IMR-90 (cell line): ENCODE results near the gene SPATS2L. TPM values are rescaled to one million over a fixed set of nuclear protein-coding genes. Genes with fewer than 3 reads are reported as not detected.

Source experiments
- ATAC-seq: fragments of 200-7000 bp; cut with Tn5 transposase; 2 replicates; pipeline ENCODE4 v1.9.1; 2020; ENCODE audit warnings: low read depth, mild to moderate bottlenecking, moderate library complexity
- BruUV-seq: library from RNA; stranded (reverse); fragments of 400-500 nt; replicated peaks from 2 replicates; lab custom pipeline; 2021; lab: Mats Ljungman, UMichigan
- CTCF ChIA-PET: fragments of 300-600 bp; formaldehyde crosslinking; extraction: SDS; loops from one replicate; lab custom pipeline; 2021; ENCODE audit warnings: antibody characterized with exemption; lab: Yijun Ruan, JAX
- POLR2A ChIA-PET: fragments of 300-600 bp; sonication (Branson Sonifier 250); formaldehyde crosslinking; loops from one replicate; lab custom pipeline; 2022; ENCODE audit warnings: antibody characterized with exemption; ENCODE audit not compliant: unreplicated experiment; lab: Charles Lee
- DNase-seq: peaks from one replicate; pipeline ENCODE4 v3.0.0; 2013
- H2AFZ ChIP-seq: replicated peaks from 2 replicates; pipeline ENCODE3; 2013; ENCODE audit warnings: low read length, mild to moderate bottlenecking; ENCODE audit not compliant: poor library complexity
- H2AK5ac ChIP-seq: 2 replicates; pipeline ENCODE4 v1.6.1; 2013; ENCODE audit warnings: low read depth, low read length, inconsistent platforms
- H2AK9ac ChIP-seq: replicated peaks from 2 replicates; pipeline ENCODE3; 2013; ENCODE audit warnings: mild to moderate bottlenecking, low read depth, low read length, moderate library complexity; ENCODE audit not compliant: poor library complexity
- H2BK120ac ChIP-seq: 2 replicates; pipeline ENCODE4 v1.6.1; 2013; ENCODE audit warnings: low read depth, low read length, inconsistent platforms
- H2BK15ac ChIP-seq: 3 replicates; pipeline ENCODE4 v1.6.1; 2013; ENCODE audit warnings: low read depth, low read length, inconsistent platforms
- H2BK20ac ChIP-seq: 2 replicates; pipeline ENCODE4 v1.6.1; 2013; ENCODE audit warnings: low read depth, mild to moderate bottlenecking, inconsistent platforms, low read length, moderate library complexity
- H2BK5ac ChIP-seq: 2 replicates; pipeline ENCODE4 v1.6.1; 2013; ENCODE audit warnings: mild to moderate bottlenecking, low read depth, low read length, inconsistent platforms; ENCODE audit not compliant: poor library complexity, severe bottlenecking
- H3K14ac ChIP-seq: replicated peaks from 2 replicates; pipeline ENCODE4 v1.6.1; 2013; ENCODE audit warnings: low read depth, low read length, inconsistent platforms
- H3K18ac ChIP-seq: 2 replicates; pipeline ENCODE4 v1.6.1; 2013; ENCODE audit warnings: low read depth, low read length, control low read depth
- H3K23ac ChIP-seq: 2 replicates; pipeline ENCODE4 v1.6.1; 2013; ENCODE audit warnings: low read depth, low read length, inconsistent platforms
- H3K27ac ChIP-seq: 2 replicates; pipeline ENCODE4 v1.5.1; 2013; ENCODE audit warnings: mild to moderate bottlenecking, control low read depth, low read length; ENCODE audit not compliant: insufficient read depth
- H3K27me3 ChIP-seq: 2 replicates; pipeline ENCODE4 v1.6.1; 2013; ENCODE audit warnings: low read length; ENCODE audit not compliant: control insufficient read depth, insufficient read depth
- H3K36me3 ChIP-seq: 2 replicates; pipeline ENCODE4 v1.6.1; 2013; ENCODE audit warnings: low read length, mixed read lengths; ENCODE audit not compliant: control insufficient read depth, insufficient read depth
- H3K4ac ChIP-seq: 2 replicates; pipeline ENCODE4 v1.6.1; 2013; ENCODE audit warnings: low read depth, low read length, inconsistent platforms
- H3K4me1 ChIP-seq: 2 replicates; pipeline ENCODE4 v1.6.1; 2013; ENCODE audit warnings: low read length, mixed read lengths; ENCODE audit not compliant: control insufficient read depth, insufficient read depth
- H3K4me2 ChIP-seq: 2 replicates; pipeline ENCODE4 v1.6.1; 2013; ENCODE audit warnings: low read depth, mild to moderate bottlenecking, control low read depth, low read length, moderate library complexity
- H3K4me3 ChIP-seq: 2 replicates; pipeline ENCODE4 v1.5.1; 2013; ENCODE audit warnings: low read depth, mild to moderate bottlenecking, control low read depth, low read length, moderate library complexity; ENCODE audit not compliant: insufficient read depth
- H3K56ac ChIP-seq: 2 replicates; pipeline ENCODE4 v1.6.1; 2013; ENCODE audit warnings: low read length, inconsistent platforms; ENCODE audit not compliant: insufficient read depth; ENCODE audit errors: extremely low read depth
- H3K79me1 ChIP-seq, 2 experiments: 2 replicates each; pipeline ENCODE4 v1.6.1; 2013; ENCODE audit warnings: low read length in 2 of 2, inconsistent platforms in 1 of 2, low read depth in 1 of 2
- H3K9ac ChIP-seq: 2 replicates; pipeline ENCODE4 v1.6.1; 2013; ENCODE audit warnings: low read depth, low read length, control low read depth
- H3K9me1 ChIP-seq: 2 replicates; pipeline ENCODE4 v1.6.1; 2013; ENCODE audit warnings: low read length, inconsistent platforms; ENCODE audit not compliant: insufficient read depth
- H3K9me3 ChIP-seq: 2 replicates; pipeline ENCODE4 v1.6.1; 2013; ENCODE audit warnings: low read length; ENCODE audit not compliant: control insufficient read depth, insufficient read depth
- H4K20me1 ChIP-seq: 2 replicates; pipeline ENCODE4 v1.6.1; 2013; ENCODE audit warnings: low read length, inconsistent platforms; ENCODE audit not compliant: insufficient read depth
- H4K5ac ChIP-seq: 2 replicates; pipeline ENCODE4 v1.6.1; 2013; ENCODE audit warnings: mild to moderate bottlenecking, low read depth, low read length, control low read depth
- H4K8ac ChIP-seq, 2 experiments: 2 replicates each; pipeline ENCODE4 v1.6.1; 2013; ENCODE audit warnings: low read depth in 2 of 2, low read length in 2 of 2, control low read depth in 1 of 2, inconsistent platforms in 1 of 2
- H4K91ac ChIP-seq: 2 replicates; pipeline ENCODE4 v1.6.1; 2013; ENCODE audit warnings: low read depth, low read length, inconsistent platforms; ENCODE audit not compliant: insufficient read depth
- BHLHE40 ChIP-seq: fragments of 150-350 bp; IDR thresholded peaks from 2 replicates; pipeline ENCODE4 v1.6.1; 2016; ENCODE audit warnings: mild to moderate bottlenecking, low read depth, low read length
- USF2 ChIP-seq: fragments of 150-350 bp; IDR thresholded peaks from 2 replicates; pipeline ENCODE4 v1.6.1; 2017; ENCODE audit warnings: mild to moderate bottlenecking, antibody characterized with exemption, low read length, low read depth
- dilution Hi-C: fragments of 300-500 bp; cut with HindIII; formaldehyde crosslinking; loops from one replicate; pipeline ENCODE4 v1.14.3; 2018; ENCODE audit warnings: low sequenced_read_pairs; ENCODE audit not compliant: unreplicated experiment
- in situ Hi-C: fragments of 300-500 bp; cut with MboI; formaldehyde crosslinking; loops from 3 replicates; pipeline ENCODE4 v1.14.3; 2019; ENCODE audit warnings: low sequenced_read_pairs, inconsistent platforms, mixed read lengths
- intact Hi-C: fragments of 100-400 bp; cut with micrococcal nuclease; formaldehyde crosslinking; loops from 2 replicates; pipeline ENCODE4 v1.10.0; 2022
- polyA plus RNA-seq, 3 experiments: library from polyadenylated mRNA; depleted of rRNA; stranded (reverse); fragments of >200 nt; gene quantifications; 2 replicates each; pipeline ENCODE4 v1.2.3, GENCODE V29; 2012; ENCODE audit warnings: low replicate concordance in 1 of 3
- total RNA-seq: library from RNA; depleted of rRNA; stranded (reverse); fragments of >200 nt; gene quantifications from 2 replicates; pipeline ENCODE4 v1.2.3, GENCODE V29; 2012

Gene SPATS2L
- total and polyA plus RNA-seq, 2 of the 4 experiments (the other 2 are of a cell fraction): 118 to 155 TPM

GRCh38 chr2:200492656-200493055, 186.2 kb downstream of the SPATS2L start:
- intact Hi-C loops (no loop called here), in situ Hi-C loops (no loop called here), dilution Hi-C loops (no loop called here)
- no peak overlapping the region for H2BK5ac ChIP-seq
- no peaks in the 10 kb centered on the region for H3K27me3 ChIP-seq
- no peaks in the 10 kb centered on the region for H4K20me1 ChIP-seq
- no peak overlapping the region for H2AFZ ChIP-seq
- H3K18ac ChIP-seq: no peak overlapping the region
- no peak for TF ChIP-seq USF2
- no peak for TF ChIP-seq BHLHE40
- no peak overlapping the region for H2BK120ac ChIP-seq
- DNase-seq (no peak), ATAC-seq (no peak)
- no peak overlapping the region for H3K4ac ChIP-seq
- H3K79me1 ChIP-seq: peaks cover 0 to 3% of the 10 kb centered on the region in 2 experiments; a peak in 1 of 4 replicates
- no peaks in the 10 kb centered on the region for H3K4me1 ChIP-seq
- H4K5ac ChIP-seq: no peak overlapping the region
- H3K9ac ChIP-seq: no peak overlapping the region
- POLR2A ChIA-PET: no interaction called here
- H3K9me1 ChIP-seq: peaks cover 4% of the 10 kb centered on the region; the same call in 1 of the 2 replicates
- no peak overlapping the region for H3K23ac ChIP-seq
- H3K56ac ChIP-seq: no peak overlapping the region
- no peak overlapping the region for H2AK9ac ChIP-seq
- CTCF ChIA-PET: no interaction called here
- no peak overlapping the region for H3K4me2 ChIP-seq
- H3K14ac ChIP-seq: no peak overlapping the region
- H3K36me3 ChIP-seq: peaks cover 21% of the 10 kb centered on the region
- H2BK15ac ChIP-seq: no peak overlapping the region
- no TSS peak for BruUV-seq
- no peak overlapping the region for H4K91ac ChIP-seq
- H3K4me3 ChIP-seq: no peak overlapping the region
- no peak overlapping the region for H3K27ac ChIP-seq
- H4K8ac ChIP-seq: no peak overlapping the region
- no peak overlapping the region for H2BK20ac ChIP-seq
- no peak overlapping the region for H2AK5ac ChIP-seq
- H3K9me3 ChIP-seq: no peaks in the 10 kb centered on the region
